ENCODE results near the gene SLC2A13. TPM values are rescaled to one million over a fixed set of nuclear protein-coding genes. Genes with fewer than 3 reads are reported as not detected.

SLC2A13 gene
- total and polyA plus RNA-seq, 2 donors from 2014 or later, result 3.9 to 18.6 TPM

- H3K27ac ChIP-seq (ENCODE audit: low read depth in 2 of 2, low read length in 2 of 2), result no peak overlapping the region
- TF ChIP-seq CTCF (IDR thresholded peaks at IDR 0.05; ENCODE audit: borderline replicate concordance, extremely low read depth, insufficient read depth), result no peak
- no peaks in the 10 kb centered on the region for H3K36me3 ChIP-seq (ENCODE audit: control insufficient read depth in 2 of 3, insufficient read depth in 3 of 3, low read length in 3 of 3)
- no peak overlapping the region for H3K4me3 ChIP-seq (ENCODE audit: low read length in 3 of 3)
- H3K4me1 ChIP-seq (ENCODE audit: control insufficient read depth in 2 of 3, insufficient read depth in 2 of 3, low read depth in 1 of 3, low read length in 3 of 3), result peaks cover 0 to 4% (median 0%) of the 10 kb centered on the region in 3 donors
- DNase-seq (no peak), FAIRE-seq (no peak)
- intact Hi-C loops (cut with DNase I), result loop anchor here (10.0 kb wide), 1 partner anchor 92 kb away; the partner anchor contains the start of gene SLC2A13
- no peak overlapping the region for H3K9ac ChIP-seq (ENCODE audit: low read length in 3 of 3)
- H3K9me3 ChIP-seq (ENCODE audit: control insufficient read depth in 2 of 3, insufficient read depth in 1 of 3, low read length in 3 of 3), result no peaks in the 10 kb centered on the region
- H3K27me3 ChIP-seq (ENCODE audit: control insufficient read depth, insufficient read depth, low read length), result no peaks in the 10 kb centered on the region
These were observed 93.2 kb downstream of the SLC2A13 start for GRCh38 chr12:40012711-40013110.

- FAIRE-seq, result no peak
- no peak for TF ChIP-seq CTCF (IDR thresholded peaks at IDR 0.05; ENCODE audit: borderline replicate concordance, extremely low read depth, insufficient read depth)
- no peak overlapping the region for H3K9ac ChIP-seq (ENCODE audit: low read length in 3 of 3)
- no peak overlapping the region for H3K27ac ChIP-seq (ENCODE audit: low read depth in 2 of 2, low read length in 2 of 2)
- H3K4me1 ChIP-seq (ENCODE audit: control insufficient read depth in 2 of 3, insufficient read depth in 2 of 3, low read depth in 1 of 3, low read length in 3 of 3), result peaks cover 0 to 4% (median 0%) of the 10 kb centered on the region in 3 donors
- no peaks in the 10 kb centered on the region for H3K9me3 ChIP-seq (ENCODE audit: control insufficient read depth in 2 of 3, insufficient read depth in 1 of 3, low read length in 3 of 3)
- H3K27me3 ChIP-seq (ENCODE audit: control insufficient read depth, insufficient read depth, low read length), result no peaks in the 10 kb centered on the region
- intact Hi-C loops (cut with DNase I), result loop anchor here (10.0 kb wide), 1 partner anchor 93 kb away; the partner anchor contains the start of gene SLC2A13
- peak overlapping the region in 2 of 3 donors; percentile 5 to 46 for H3K4me3 ChIP-seq (ENCODE audit: low read length in 3 of 3)
- no peak for DNase-seq
- H3K36me3 ChIP-seq (ENCODE audit: control insufficient read depth in 2 of 3, insufficient read depth in 3 of 3, low read length in 3 of 3), result no peaks in the 10 kb centered on the region
These were observed 94.1 kb downstream of the SLC2A13 start for GRCh38 chr12:40011775-40012129.

DNA sequence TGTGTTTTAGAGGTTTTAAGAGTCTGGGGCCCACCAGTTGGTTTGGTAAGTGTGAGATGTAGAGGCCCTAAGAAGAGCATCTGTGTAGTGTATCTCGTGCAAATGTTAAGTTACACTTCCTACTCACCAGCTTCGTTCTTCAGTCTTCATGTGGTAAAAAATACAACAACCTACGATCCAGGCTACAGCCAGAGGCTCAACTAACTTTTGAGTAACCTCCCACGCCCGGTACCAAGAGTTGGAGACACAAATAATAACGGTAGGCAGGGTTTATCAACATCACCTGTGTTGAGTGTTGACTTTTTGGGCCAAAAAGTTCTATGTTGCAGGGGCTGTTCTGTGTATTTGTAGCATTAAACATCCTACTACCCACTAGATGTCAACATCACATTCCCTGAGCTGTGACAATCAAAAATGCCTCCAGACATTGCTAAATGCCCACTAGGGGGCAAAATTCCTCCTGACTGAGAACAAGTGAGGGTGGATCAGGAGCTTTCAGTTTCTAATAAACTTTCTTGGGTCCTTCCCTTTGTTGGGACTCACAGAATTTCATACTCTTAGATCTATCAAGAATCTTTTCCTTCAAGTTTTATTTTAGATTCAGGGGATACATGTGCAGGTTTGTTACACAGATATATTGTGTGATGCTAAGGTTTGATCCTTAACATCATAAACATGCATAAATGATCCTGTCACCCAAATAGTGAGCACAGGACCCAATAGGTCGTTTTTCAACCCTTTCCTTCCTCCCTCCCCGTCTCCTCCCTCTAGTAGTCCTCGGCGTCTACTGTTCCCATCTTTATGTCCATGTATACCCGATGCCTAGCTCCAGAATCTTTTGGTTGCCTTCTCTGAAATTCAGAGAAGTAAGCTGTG, 94.7 kb downstream of the SLC2A13 start:
- FAIRE-seq (peak; percentile 58), DNase-seq (peak in 3 of 5 donors; percentile 34 to 69 (median 55))
- H3K27me3 ChIP-seq (ENCODE audit: control insufficient read depth, insufficient read depth, low read length), result no peaks in the 10 kb centered on the region
- no peaks in the 10 kb centered on the region for H3K36me3 ChIP-seq (ENCODE audit: control insufficient read depth in 2 of 3, insufficient read depth in 3 of 3, low read length in 3 of 3)
- H3K4me1 ChIP-seq (ENCODE audit: control insufficient read depth in 2 of 3, insufficient read depth in 2 of 3, low read depth in 1 of 3, low read length in 3 of 3), result peaks cover 0 to 4% (median 0%) of the 10 kb centered on the region in 3 donors
- intact Hi-C loops (cut with DNase I), result loop anchor here (10.0 kb wide), 1 partner anchor 94 kb away; the partner anchor contains the start of gene SLC2A13
- peak; percentile 80 for TF ChIP-seq CTCF (IDR thresholded peaks at IDR 0.05; ENCODE audit: borderline replicate concordance, extremely low read depth, insufficient read depth)
- H3K9ac ChIP-seq (ENCODE audit: low read length in 3 of 3), result no peak overlapping the region
- peak overlapping the region in 2 of 3 donors; percentile 5 to 46 for H3K4me3 ChIP-seq (ENCODE audit: low read length in 3 of 3)
- no peaks in the 10 kb centered on the region for H3K9me3 ChIP-seq (ENCODE audit: control insufficient read depth in 2 of 3, insufficient read depth in 1 of 3, low read length in 3 of 3)
- H3K27ac ChIP-seq (ENCODE audit: low read depth in 2 of 2, low read length in 2 of 2), result no peak overlapping the region
